22Rv1 (cell line): ENCODE data around the gene ABCA7.

Experiments used
- H3K27ac ChIP-seq: fragments of 450-650 bp; 2 replicates; pipeline ENCODE4 v1.5.1; 2017
- ZFX ChIP-seq: fragments of 450-650 bp; IDR thresholded peaks from 2 replicates; pipeline ENCODE4 v1.6.1; 2017; ENCODE audit warnings: antibody characterized with exemption, borderline replicate concordance
- TF ChIP-seq, protein P1 (sequence below): fragments of 450-650 bp; IDR thresholded peaks from 2 replicates; pipeline ENCODE4 v1.5.1; 2017; ENCODE audit warnings: mild to moderate bottlenecking

Gene ABCA7

DNA sequence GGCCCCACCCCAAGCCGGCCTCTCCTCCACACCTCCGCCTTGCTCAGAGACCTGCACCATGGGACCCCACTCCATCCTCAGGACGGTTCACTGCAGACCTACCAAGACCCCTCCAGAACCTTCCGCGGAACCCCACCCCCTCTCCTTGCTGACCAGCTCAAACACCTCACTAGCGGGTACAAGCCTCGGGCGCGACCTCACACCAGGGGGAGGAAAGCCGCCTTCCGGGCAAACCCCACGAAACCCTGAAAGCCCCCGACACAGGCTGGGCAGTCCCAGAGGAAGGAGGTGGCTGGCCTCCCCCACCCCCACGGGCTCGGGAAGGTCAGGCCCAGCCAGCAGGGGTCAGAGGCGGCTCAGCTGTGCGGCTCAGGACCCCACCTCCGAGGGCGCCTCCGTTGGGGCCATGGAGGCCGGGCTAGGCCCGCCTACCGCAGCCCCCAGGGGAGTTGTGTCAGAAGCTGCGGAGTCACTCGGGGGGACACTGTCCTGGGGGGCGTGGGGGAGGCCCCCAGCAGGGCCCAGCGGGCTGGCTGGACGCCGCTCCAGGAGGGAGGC lies 29.8 kb upstream of the ABCA7 start:
- no peak overlapping the region for H3K27ac ChIP-seq
- TF ChIP-seq, protein P1, sequence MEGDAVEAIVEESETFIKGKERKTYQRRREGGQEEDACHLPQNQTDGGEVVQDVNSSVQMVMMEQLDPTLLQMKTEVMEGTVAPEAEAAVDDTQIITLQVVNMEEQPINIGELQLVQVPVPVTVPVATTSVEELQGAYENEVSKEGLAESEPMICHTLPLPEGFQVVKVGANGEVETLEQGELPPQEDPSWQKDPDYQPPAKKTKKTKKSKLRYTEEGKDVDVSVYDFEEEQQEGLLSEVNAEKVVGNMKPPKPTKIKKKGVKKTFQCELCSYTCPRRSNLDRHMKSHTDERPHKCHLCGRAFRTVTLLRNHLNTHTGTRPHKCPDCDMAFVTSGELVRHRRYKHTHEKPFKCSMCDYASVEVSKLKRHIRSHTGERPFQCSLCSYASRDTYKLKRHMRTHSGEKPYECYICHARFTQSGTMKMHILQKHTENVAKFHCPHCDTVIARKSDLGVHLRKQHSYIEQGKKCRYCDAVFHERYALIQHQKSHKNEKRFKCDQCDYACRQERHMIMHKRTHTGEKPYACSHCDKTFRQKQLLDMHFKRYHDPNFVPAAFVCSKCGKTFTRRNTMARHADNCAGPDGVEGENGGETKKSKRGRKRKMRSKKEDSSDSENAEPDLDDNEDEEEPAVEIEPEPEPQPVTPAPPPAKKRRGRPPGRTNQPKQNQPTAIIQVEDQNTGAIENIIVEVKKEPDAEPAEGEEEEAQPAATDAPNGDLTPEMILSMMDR: no peak
- TF ChIP-seq ZFX: no peak

DNA sequence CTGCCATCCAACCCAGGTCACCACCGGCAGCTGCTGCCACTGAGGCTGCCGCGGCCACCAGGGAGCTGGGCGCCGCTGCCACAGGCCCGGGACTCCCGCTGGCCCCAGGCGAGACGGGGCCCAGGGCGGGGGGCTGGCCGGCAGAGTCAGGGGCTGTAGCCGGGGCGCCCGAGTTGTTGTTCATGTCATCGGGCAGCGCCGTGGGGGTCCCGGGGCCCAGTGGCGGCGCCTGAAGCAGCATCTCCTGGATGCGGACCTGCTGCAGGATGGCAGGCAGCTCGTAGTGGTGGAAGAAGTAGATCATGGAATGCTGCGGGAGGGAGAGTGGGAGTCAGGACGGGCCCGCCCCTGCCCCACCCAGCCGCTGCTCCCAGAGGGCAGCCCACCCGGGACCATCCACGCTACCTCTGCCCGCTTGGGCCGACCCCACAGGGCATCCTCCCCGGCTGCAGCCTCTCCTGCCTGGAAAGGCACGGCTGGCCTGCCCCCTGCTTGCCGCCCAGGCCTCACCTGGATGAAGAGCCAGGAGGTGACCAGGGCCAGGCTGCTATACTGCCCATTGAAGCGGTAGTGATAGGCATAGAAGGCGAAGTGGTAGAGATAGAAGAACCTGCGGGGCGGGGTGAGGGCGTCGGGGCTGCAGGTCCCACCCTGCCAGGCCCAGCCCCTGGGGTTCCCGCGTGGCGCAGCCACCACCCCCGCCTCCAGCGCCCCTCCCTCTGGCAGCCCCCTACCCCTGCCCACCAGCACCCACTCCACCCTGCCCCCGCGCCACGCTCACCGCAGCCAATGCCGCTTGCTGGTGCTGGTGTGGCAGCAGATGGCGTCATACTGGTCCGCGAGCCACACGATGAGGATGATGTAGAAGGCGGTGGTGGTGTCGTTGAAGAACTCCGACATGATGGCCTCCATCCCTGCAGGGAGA lies 29.1 kb upstream of the ABCA7 start:
- H3K27ac ChIP-seq: no peak overlapping the region
- TF ChIP-seq ZFX: no peak
- TF ChIP-seq, protein P1: no peak

DNA sequence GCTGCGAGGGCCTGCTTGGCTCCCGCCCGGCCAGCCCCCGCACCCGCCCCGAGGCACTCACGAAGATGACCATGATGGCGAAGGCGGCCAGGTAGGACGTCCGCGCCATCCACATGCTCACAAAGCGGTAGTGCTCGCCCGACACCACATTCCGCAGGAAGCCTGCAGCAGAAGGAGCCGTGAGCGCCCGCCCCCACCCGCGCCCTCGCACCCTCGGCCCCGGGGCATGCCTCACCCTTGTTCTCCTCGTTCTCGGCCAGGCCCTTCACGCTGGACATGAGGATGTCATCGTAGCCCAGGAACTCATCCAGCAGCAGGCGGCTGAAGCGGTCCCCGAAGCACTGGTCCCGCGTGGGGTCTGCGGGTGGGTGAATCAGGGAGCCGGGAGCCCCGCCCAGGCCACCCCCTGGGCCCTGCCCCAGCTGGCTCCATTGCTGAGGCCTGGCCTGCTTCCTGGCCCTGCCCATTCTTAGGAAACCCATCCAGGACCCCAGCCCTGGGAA lies 28.0 kb upstream of the ABCA7 start:
- TF ChIP-seq, protein P1: no peak
- no peak for TF ChIP-seq ZFX
- H3K27ac ChIP-seq: no peak overlapping the region

DNA sequence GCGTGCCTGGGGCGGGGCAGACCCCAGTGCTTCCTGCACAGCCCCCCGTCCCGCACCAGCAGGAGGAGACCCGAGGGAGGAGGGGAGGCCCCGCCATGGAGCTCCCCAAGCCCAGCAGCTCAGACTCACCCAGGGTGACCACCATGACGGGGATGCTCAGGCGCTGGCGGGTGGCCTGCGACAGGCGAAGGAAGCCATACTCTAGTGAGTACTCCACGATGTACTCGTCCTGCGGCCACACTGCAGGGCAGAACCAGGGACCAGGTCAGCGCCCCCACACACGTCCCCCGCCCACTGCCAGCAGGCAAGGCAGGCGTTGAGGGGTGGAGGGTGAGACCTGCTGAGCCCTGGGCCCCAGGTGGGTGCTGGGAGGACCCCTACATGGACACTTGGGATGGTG lies 27.6 kb upstream of the ABCA7 start:
- TF ChIP-seq, protein P1: no peak
- no peak for TF ChIP-seq ZFX
- H3K27ac ChIP-seq: no peak overlapping the region

DNA sequence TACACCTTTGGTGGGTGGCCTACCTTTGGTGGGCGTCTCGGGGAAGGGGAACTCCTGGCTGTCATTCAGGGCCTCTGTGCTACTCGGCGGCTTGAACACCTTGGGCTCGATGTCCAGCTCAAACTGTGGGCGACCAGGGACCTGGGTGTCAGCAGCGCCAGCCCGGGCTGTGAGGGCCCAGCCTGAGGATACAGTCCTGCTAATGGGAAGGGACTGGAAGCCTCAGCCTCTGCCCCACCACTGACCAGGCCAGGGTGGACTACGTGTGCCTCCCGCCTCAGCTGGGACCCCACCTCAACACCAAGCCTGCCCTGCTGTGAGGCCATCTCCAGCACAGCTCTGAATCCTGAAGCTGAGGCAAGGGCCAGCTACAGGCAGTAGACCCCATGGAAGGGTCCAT lies 26.7 kb upstream of the ABCA7 start:
- TF ChIP-seq ZFX: no peak
- TF ChIP-seq, protein P1: no peak

DNA sequence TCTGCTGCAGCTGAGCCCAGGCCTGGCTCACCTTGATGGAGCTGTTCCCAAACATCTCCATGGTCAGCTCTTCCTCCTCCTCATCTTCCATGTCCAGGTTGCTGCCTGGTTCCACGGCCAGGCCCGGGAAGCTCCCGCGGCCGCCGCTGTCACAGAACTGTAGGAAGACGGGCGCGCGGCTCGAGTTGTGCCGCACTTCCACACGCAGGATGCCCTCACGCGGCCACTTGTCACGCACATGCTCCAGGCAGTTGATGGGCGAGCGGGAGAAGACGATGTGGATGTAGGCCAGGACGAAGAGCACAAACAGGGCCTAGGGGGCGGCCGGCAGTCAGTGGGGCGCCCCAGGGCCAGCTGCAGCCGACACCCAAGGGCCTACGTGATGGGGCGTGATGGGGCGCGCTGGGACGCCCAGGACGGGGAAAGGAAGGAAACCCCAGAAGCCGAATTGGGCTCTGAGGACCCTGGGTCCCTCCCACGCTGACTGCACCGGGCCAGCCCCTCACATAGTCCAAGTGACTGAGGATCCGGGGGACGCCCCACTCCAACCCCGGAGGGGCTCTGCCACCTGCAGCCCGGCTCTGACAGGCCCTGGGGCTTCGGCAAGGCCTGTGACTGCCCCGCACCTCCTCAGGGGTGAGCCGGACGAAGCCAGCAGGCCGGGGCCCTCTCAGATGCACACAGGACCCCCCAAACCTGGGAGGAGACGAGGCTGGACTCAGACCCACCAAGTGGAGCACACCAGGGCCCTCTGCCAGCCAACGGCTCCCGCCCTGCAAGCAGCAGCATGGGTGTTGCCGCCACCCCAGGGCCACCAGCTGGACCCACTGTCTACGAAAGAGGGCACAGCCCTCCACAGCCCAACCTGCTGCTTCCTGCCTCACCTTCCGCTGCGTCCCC lies 25.5 kb upstream of the ABCA7 start:
- H3K27ac ChIP-seq: no peak overlapping the region
- TF ChIP-seq, protein P1: no peak
- no peak for TF ChIP-seq ZFX

More for the DNA sequence above, 26.7 kb upstream of the ABCA7 start:
- no peak overlapping the region for H3K27ac ChIP-seq
